Astrocyte (in vitro differentiated cells and primary cell): ENCODE results near the gene HDAC6. TPM values are rescaled to one million over a fixed set of nuclear protein-coding genes. Genes with fewer than 3 reads are reported as not detected.

Source experiments
- DNase-seq: peaks from one replicate; pipeline ENCODE4 v3.0.0-alpha.2; 2010; ENCODE audit warnings: low read depth
- FAIRE-seq: peaks from 2 replicates; lab custom pipeline; 2011; peaks lifted over from hg19 to GRCh38; lab: Jason Lieb, UNC
- H2AFZ ChIP-seq: 2 replicates; pipeline ENCODE4 v1.6.0; 2012; ENCODE audit warnings: low read depth, low read length, inconsistent platforms
- H3K27ac ChIP-seq: 2 replicates; pipeline ENCODE4 v1.5.1; 2011; ENCODE audit warnings: low read depth, low read length, inconsistent platforms
- H3K27me3 ChIP-seq: 2 replicates; pipeline ENCODE4 v1.6.0; 2011; ENCODE audit warnings: low read length, inconsistent platforms; ENCODE audit not compliant: insufficient read depth
- H3K36me3 ChIP-seq: 2 replicates; pipeline ENCODE4 v1.5.1; 2011; ENCODE audit warnings: low read length, inconsistent platforms; ENCODE audit not compliant: insufficient read depth
- H3K4me1 ChIP-seq: 2 replicates; pipeline ENCODE4 v1.5.1; 2011; ENCODE audit warnings: low read length, inconsistent platforms; ENCODE audit not compliant: insufficient read depth
- H3K4me2 ChIP-seq: 2 replicates; pipeline ENCODE4 v1.6.0; 2012; ENCODE audit warnings: low read length, inconsistent platforms
- H3K4me3 ChIP-seq: 2 replicates; pipeline ENCODE4 v1.5.1; 2011; ENCODE audit warnings: low read depth, mild to moderate bottlenecking, low read length, inconsistent platforms; ENCODE audit not compliant: insufficient read depth
- H3K79me2 ChIP-seq: 2 replicates; pipeline ENCODE4 v1.6.0; 2012; ENCODE audit warnings: mild to moderate bottlenecking, low read length, inconsistent platforms; ENCODE audit not compliant: insufficient read depth
- H3K9ac ChIP-seq: 2 replicates; pipeline ENCODE4 v1.6.0; 2012; ENCODE audit warnings: mild to moderate bottlenecking, low read length, inconsistent platforms
- H3K9me3 ChIP-seq: 2 replicates; pipeline ENCODE4 v1.5.1; 2012; ENCODE audit warnings: low read depth, mild to moderate bottlenecking, low read length, inconsistent platforms; ENCODE audit not compliant: insufficient read depth
- H4K20me1 ChIP-seq: 2 replicates; pipeline ENCODE4 v1.6.0; 2012; ENCODE audit warnings: low read length, inconsistent platforms; ENCODE audit not compliant: insufficient read depth
- H3K27ac Mint-ChIP-seq: one replicate; pipeline ENCODE4 v1.8.0; 2021; ENCODE audit warnings: mild to moderate bottlenecking, mixed read lengths; ENCODE audit not compliant: unreplicated experiment
- H3K27me3 Mint-ChIP-seq: one replicate; pipeline ENCODE4 v1.8.0; 2021; ENCODE audit warnings: low read depth, mixed read lengths; ENCODE audit not compliant: unreplicated experiment
- H3K36me3 Mint-ChIP-seq: one replicate; pipeline ENCODE4 v1.8.0; 2021; ENCODE audit warnings: low read depth, mixed read lengths; ENCODE audit not compliant: unreplicated experiment
- H3K4me1 Mint-ChIP-seq: one replicate; pipeline ENCODE4 v1.8.0; 2021; ENCODE audit warnings: low read depth, mixed read lengths; ENCODE audit not compliant: unreplicated experiment
- H3K4me3 Mint-ChIP-seq: one replicate; pipeline ENCODE4 v1.8.0; 2021; ENCODE audit warnings: mild to moderate bottlenecking, moderate library complexity, mixed read lengths; ENCODE audit not compliant: unreplicated experiment
- H3K9me3 Mint-ChIP-seq: one replicate; pipeline ENCODE4 v1.8.0; 2021; ENCODE audit warnings: mild to moderate bottlenecking, mixed read lengths; ENCODE audit not compliant: unreplicated experiment
- EZH2 ChIP-seq: IDR thresholded peaks from 2 replicates; pipeline ENCODE4 v1.6.1; 2012; ENCODE audit warnings: mild to moderate bottlenecking, low read length, inconsistent platforms; ENCODE audit not compliant: insufficient read depth
- total RNA-seq: library from RNA; stranded (reverse); gene quantifications from 2 replicates; pipeline ENCODE4 v1.2.1, GENCODE V29; 2021
- TF ChIP-seq, protein P1 (sequence below): IDR thresholded peaks from 2 replicates; pipeline ENCODE4 v1.5.1; 2011; ENCODE audit warnings: low read depth, mild to moderate bottlenecking, inconsistent platforms, low read length, moderate library complexity; ENCODE audit not compliant: insufficient read depth

The HDAC6 gene
- total RNA-seq, 1 donor from 2014 or later: 59.2 TPM

- no peaks in the 10 kb centered on the region for H3K9me3 ChIP-seq
- FAIRE-seq: no peak
- Mint-ChIP-seq H3K27ac (no peak overlapping the region), H3K4me1 (peaks cover 10% of the 10 kb centered on the region), H3K27me3 (peaks cover 18% of the 10 kb centered on the region), H3K9me3 (no peaks in the 10 kb centered on the region), H3K36me3 (no peaks in the 10 kb centered on the region), H3K4me3 (no peak overlapping the region)
- no peak overlapping the region for H3K27ac ChIP-seq
- no peak overlapping the region for H2AFZ ChIP-seq
- no peaks in the 10 kb centered on the region for H3K79me2 ChIP-seq
- H3K9ac ChIP-seq: no peak overlapping the region
- no peaks in the 10 kb centered on the region for H4K20me1 ChIP-seq
- TF ChIP-seq, protein P1, sequence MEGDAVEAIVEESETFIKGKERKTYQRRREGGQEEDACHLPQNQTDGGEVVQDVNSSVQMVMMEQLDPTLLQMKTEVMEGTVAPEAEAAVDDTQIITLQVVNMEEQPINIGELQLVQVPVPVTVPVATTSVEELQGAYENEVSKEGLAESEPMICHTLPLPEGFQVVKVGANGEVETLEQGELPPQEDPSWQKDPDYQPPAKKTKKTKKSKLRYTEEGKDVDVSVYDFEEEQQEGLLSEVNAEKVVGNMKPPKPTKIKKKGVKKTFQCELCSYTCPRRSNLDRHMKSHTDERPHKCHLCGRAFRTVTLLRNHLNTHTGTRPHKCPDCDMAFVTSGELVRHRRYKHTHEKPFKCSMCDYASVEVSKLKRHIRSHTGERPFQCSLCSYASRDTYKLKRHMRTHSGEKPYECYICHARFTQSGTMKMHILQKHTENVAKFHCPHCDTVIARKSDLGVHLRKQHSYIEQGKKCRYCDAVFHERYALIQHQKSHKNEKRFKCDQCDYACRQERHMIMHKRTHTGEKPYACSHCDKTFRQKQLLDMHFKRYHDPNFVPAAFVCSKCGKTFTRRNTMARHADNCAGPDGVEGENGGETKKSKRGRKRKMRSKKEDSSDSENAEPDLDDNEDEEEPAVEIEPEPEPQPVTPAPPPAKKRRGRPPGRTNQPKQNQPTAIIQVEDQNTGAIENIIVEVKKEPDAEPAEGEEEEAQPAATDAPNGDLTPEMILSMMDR: no peak
- no peak for TF ChIP-seq EZH2
- H3K4me3 ChIP-seq: no peak overlapping the region
- no peak overlapping the region for H3K4me2 ChIP-seq
- DNase-seq: no peak
- peaks cover 9% of the 10 kb centered on the region for H3K4me1 ChIP-seq
- H3K36me3 ChIP-seq: no peaks in the 10 kb centered on the region
- no peaks in the 10 kb centered on the region for H3K27me3 ChIP-seq
These were observed 9.6 kb upstream of the HDAC6 start for GRCh38 chrX:48792219-48792618.

GRCh38 chrX:48793935-48794334 lies 7.9 kb upstream of the HDAC6 start:
- no peaks in the 10 kb centered on the region for H3K36me3 ChIP-seq

GRCh38 chrX:48794340-48794910 lies 7.4 kb upstream of the HDAC6 start:
- peak overlapping the region; percentile 77 for H3K27ac Mint-ChIP-seq
- Histone ChIP-seq H3K4me3 (no peak overlapping the region), H3K4me2 (no peak overlapping the region), H3K4me1 (peaks cover 9% of the 10 kb centered on the region), H3K27ac (no peak overlapping the region), H4K20me1 (no peaks in the 10 kb centered on the region), H3K79me2 (no peaks in the 10 kb centered on the region), H3K9me3 (no peaks in the 10 kb centered on the region), H3K9ac (no peak overlapping the region), H2AFZ (no peak overlapping the region), H3K36me3 (no peaks in the 10 kb centered on the region), H3K27me3 (no peaks in the 10 kb centered on the region)
- H3K4me3 Mint-ChIP-seq: no peak overlapping the region
- FAIRE-seq: peak; percentile 17
- H3K9me3 Mint-ChIP-seq: no peaks in the 10 kb centered on the region
- DNase-seq: no peak
- peaks cover 10% of the 10 kb centered on the region for H3K4me1 Mint-ChIP-seq
- no peak for TF ChIP-seq EZH2
- TF ChIP-seq, protein P1: no peak
- no peaks in the 10 kb centered on the region for H3K36me3 Mint-ChIP-seq
- peaks cover 4% of the 10 kb centered on the region for H3K27me3 Mint-ChIP-seq

More at GRCh38 chrX:48793935-48794334, 7.9 kb upstream of the HDAC6 start:
- no peak for DNase-seq
- Histone ChIP-seq H3K27ac (no peak overlapping the region), H4K20me1 (no peaks in the 10 kb centered on the region), H2AFZ (no peak overlapping the region), H3K9ac (no peak overlapping the region), H3K4me1 (peaks cover 9% of the 10 kb centered on the region), H3K79me2 (no peaks in the 10 kb centered on the region), H3K4me2 (no peak overlapping the region), H3K27me3 (no peaks in the 10 kb centered on the region), H3K9me3 (no peaks in the 10 kb centered on the region), H3K4me3 (no peak overlapping the region)
- Mint-ChIP-seq H3K4me1 (peaks cover 10% of the 10 kb centered on the region), H3K27ac (peak overlapping the region; percentile 77), H3K27me3 (peaks cover 4% of the 10 kb centered on the region), H3K9me3 (no peaks in the 10 kb centered on the region), H3K4me3 (no peak overlapping the region), H3K36me3 (no peaks in the 10 kb centered on the region)
- FAIRE-seq: no peak
- no peak for TF ChIP-seq EZH2
- TF ChIP-seq, protein P1: no peak
